Left lung (tissue), 10 donors: ENCODE measurements around the gene SPP2. TPM values are rescaled to one million over a fixed set of nuclear protein-coding genes. Genes with fewer than 3 reads are reported as not detected.

Source experiments
- ATAC-seq: fragments of 200-7000 bp; cut with Tn5 transposase; one replicate; pipeline ENCODE4 v1.9.1; 2020; ENCODE audit warnings: moderate library complexity
- DNase-seq, 4 donors: peaks; one replicate each; pipeline ENCODE4 v3.0.0-alpha.2; 2013 to 2020
- H3K27ac ChIP-seq, 2 donors: fragments of 200-600 bp; sonication (generic) in 1 of 2; one replicate each; pipeline versions ENCODE4 v1.5.0 to v1.8.0; 2020 to 2021
- H3K27me3 ChIP-seq, 2 donors: fragments of 200-600 bp; sonication (generic) in 1 of 2; one replicate each; pipeline versions ENCODE4 v1.5.0 to v1.8.0; 2020 to 2021
- H3K36me3 ChIP-seq, 2 donors: fragments of 200-600 bp; sonication (generic) in 1 of 2; one replicate each; pipeline versions ENCODE4 v1.5.0 to v1.8.0; 2020 to 2021
- H3K4me1 ChIP-seq, 2 donors: fragments of 200-600 bp; one replicate each; pipeline ENCODE4 v1.8.0; 2021
- H3K4me3 ChIP-seq, 2 donors: fragments of 200-600 bp; sonication (generic) in 1 of 2; one replicate each; pipeline versions ENCODE4 v1.5.0 to v1.8.0; 2020 to 2021; ENCODE audit warnings: mild to moderate bottlenecking in 1 of 2
- H3K9me3 ChIP-seq, 2 donors: fragments of 200-600 bp; sonication (generic) in 1 of 2; one replicate each; pipeline versions ENCODE4 v1.5.0 to v1.8.0; 2020 to 2021
- intact Hi-C, 2 donors: fragments of 100-400 bp; cut with DNase I; formaldehyde crosslinking; loops; one replicate each; pipeline versions ENCODE4 v1.11.2 to v1.14.2; 2022
- polyA plus RNA-seq, 6 donors: library from polyadenylated mRNA; unstranded; fragments of 120-200 nt; gene quantifications; one replicate each; pipeline ENCODE4 v1.2.1, GENCODE V29; 2013; ENCODE audit not compliant: insufficient read length in 6 of 6
- total RNA-seq, 2 donors: library from RNA; stranded (reverse); fragmentation: NEBNext Ultra II Directional; extraction: Animal tissue kit (Norgen Biotek cat#: 25700); gene quantifications; one replicate each; pipeline ENCODE4 v1.2.1, GENCODE V29; 2021
- TF ChIP-seq, protein P1 (sequence below), 2 donors: fragments of 200-600 bp; sonication (generic) in 1 of 2; IDR thresholded peaks; one replicate each; pipeline versions ENCODE4 v1.5.0 to v1.8.0; 2021; ENCODE audit warnings: antibody characterized with exemption in 2 of 2
- donor health status: DM: no; HTN: yes; CAD: no.
- donor health status: DM: no; HTN: no; CAD: no.

Gene SPP2
- total and polyA plus RNA-seq, 8 donors = not detected

DNA sequence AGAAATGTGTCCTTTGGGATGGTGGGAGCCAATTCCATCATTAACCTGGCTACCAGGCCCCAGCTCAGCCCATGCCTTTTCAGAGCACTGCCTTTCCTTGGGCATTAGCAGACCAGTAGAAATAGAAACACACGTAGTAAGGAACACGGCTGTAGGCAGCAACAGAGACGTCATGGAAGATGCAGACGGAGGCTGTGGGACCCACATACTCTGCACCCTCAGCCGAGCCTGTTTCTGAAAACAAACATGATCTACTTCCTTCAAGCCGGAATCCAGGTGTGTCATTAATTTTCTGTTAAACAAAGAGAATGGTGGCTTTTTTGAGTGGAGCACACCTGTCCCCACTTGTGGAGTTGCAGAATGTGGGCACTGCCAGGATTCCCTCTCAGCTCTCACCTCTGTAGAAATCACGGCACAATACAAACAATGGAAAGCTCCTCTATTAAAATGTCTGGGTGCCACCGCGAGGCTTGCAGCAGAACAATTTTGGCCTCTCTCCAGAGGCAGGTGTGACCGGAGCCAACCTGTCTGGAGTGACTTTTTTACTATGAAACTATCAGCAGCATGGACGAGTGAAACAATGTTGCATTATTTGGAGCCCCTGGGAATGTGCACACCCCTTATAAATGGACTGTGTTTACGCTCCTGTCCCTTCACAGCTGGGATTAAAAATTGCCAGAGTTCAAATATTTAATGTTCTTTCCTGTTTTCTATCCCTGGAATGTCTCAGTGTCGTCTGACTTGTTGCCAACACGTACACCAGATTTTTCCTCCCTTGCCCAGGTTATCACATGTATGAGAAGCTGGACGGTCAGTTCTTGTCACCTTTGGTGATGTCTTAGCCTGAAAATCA is 31.7 kb downstream of the SPP2 start:
- intact Hi-C loops = no loop called here
- Histone ChIP-seq H3K9me3 (peaks cover 0 to under 1% of the 10 kb centered on the region in 2 donors), H3K4me1 (no peaks in the 10 kb centered on the region), H3K27ac (peak overlapping the region in 1 of 2 donors; percentile 45), H3K36me3 (no peaks in the 10 kb centered on the region), H3K27me3 (peaks cover 0 to 8% of the 10 kb centered on the region in 2 donors), H3K4me3 (no peak overlapping the region)
- DNase-seq = peak in 2 of 4 donors; percentile 17 to 67
- TF ChIP-seq, protein P1, sequence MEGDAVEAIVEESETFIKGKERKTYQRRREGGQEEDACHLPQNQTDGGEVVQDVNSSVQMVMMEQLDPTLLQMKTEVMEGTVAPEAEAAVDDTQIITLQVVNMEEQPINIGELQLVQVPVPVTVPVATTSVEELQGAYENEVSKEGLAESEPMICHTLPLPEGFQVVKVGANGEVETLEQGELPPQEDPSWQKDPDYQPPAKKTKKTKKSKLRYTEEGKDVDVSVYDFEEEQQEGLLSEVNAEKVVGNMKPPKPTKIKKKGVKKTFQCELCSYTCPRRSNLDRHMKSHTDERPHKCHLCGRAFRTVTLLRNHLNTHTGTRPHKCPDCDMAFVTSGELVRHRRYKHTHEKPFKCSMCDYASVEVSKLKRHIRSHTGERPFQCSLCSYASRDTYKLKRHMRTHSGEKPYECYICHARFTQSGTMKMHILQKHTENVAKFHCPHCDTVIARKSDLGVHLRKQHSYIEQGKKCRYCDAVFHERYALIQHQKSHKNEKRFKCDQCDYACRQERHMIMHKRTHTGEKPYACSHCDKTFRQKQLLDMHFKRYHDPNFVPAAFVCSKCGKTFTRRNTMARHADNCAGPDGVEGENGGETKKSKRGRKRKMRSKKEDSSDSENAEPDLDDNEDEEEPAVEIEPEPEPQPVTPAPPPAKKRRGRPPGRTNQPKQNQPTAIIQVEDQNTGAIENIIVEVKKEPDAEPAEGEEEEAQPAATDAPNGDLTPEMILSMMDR (IDR thresholded peaks at IDR 0.05) = no peak
- ATAC-seq = peak; percentile 94

DNA sequence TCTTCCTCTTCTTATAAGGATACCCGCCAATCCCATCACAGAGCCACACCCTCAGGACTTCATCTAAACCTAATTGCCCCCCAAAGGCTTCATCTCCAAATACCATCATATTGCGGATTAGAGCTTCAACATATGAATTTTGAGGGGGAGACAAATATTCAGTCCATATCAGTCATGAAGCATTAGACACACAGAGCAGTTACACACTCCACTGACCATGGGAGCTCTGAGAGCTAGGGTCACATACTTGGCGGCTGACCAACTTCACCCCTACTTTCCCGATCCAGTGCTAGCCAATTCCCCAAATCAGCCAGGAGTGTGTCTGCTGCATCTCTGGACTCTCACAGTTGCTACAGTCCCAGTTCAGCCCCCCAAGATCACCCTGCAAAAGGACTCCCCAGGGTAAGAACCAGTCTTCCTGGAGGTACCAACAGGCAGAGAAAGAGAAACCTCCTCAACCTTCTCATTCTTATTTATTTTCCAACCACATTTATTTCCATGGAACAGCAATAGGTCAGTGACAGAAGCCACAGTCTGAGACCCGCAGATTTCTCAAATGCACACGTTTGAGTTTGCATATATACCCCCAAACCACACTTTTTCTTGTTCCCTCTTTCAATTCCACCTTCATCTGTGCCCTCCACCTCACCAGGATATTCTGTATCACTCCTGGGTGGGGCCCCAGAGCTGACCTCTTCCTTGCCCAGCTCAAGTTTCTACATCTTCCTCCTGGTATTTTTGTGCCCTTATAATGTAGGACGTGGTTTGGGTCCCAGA is 33.3 kb downstream of the SPP2 start:
- Histone ChIP-seq H3K36me3 (no peaks in the 10 kb centered on the region), H3K4me1 (no peaks in the 10 kb centered on the region), H3K4me3 (no peak overlapping the region), H3K27me3 (peaks cover 0 to 8% of the 10 kb centered on the region in 2 donors), H3K27ac (no peak overlapping the region), H3K9me3 (peaks cover 3 to 5% of the 10 kb centered on the region in 2 donors)
- TF ChIP-seq, protein P1 (IDR thresholded peaks at IDR 0.05) = no peak
- ATAC-seq (no peak), DNase-seq (no peak)
- intact Hi-C loops = no loop called here

DNA sequence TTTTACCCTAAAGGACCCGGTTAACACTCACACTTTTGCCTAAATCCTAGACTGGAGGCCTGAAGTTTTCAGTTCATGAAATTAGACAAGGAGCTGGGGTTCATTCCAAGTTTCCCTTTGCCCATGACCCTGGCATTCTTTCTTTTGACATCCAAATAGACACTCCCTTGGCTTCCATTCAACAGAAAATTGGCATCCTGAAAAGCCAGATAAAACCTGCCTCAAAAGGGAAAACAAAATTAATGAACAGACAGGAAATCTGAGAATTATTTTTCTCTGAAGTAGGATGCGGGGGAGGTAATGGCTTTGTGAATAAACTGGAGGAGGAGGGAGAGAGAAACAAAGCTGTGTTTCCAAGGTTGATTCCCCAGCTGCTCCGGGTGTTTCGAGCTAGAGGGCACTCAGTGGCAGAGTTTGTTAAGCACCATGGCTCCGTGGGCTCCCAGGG is 41.0 kb downstream of the SPP2 start:
- TF ChIP-seq, protein P1 (IDR thresholded peaks at IDR 0.05) = no peak
- ATAC-seq (peak; percentile 69), DNase-seq (no peak)
- Histone ChIP-seq H3K27me3 (peaks cover 0 to 4% of the 10 kb centered on the region in 2 donors), H3K27ac (peak overlapping the region in 1 of 2 donors; percentile 11), H3K36me3 (no peaks in the 10 kb centered on the region), H3K4me1 (peaks cover 6 to 9% of the 10 kb centered on the region in 2 donors), H3K4me3 (no peak overlapping the region), H3K9me3 (peaks cover 3 to 5% of the 10 kb centered on the region in 2 donors)
- intact Hi-C loops = no loop called here

DNA sequence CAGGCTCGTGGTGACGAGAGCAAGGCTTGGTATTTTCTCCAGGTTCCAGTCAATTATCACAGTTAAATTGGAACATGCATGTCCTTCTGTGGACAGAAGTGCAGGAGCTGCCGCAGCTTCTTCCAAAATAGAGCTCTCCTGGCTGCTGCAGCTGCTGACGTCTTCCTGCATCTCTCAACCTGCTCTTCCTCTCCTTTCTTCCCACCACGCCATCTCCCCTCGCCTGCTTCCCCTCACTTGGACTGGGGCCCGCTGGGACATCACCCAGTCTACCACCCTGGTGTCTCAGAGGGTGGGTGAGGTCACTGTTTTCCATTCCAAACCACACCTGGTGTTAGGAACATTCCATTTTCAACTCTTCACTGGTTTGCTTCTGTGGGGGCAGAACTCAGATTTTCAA is 41.4 kb downstream of the SPP2 start:
- intact Hi-C loops = no loop called here
- Histone ChIP-seq H3K27me3 (peaks cover 0 to 4% of the 10 kb centered on the region in 2 donors), H3K36me3 (no peaks in the 10 kb centered on the region), H3K4me1 (peaks cover 6 to 9% of the 10 kb centered on the region in 2 donors), H3K4me3 (no peak overlapping the region), H3K27ac (peak overlapping the region in 1 of 2 donors; percentile 11), H3K9me3 (peaks cover 3 to 5% of the 10 kb centered on the region in 2 donors)
- TF ChIP-seq, protein P1 (IDR thresholded peaks at IDR 0.05) = no peak
- DNase-seq (no peak), ATAC-seq (peak; percentile 44)

DNA sequence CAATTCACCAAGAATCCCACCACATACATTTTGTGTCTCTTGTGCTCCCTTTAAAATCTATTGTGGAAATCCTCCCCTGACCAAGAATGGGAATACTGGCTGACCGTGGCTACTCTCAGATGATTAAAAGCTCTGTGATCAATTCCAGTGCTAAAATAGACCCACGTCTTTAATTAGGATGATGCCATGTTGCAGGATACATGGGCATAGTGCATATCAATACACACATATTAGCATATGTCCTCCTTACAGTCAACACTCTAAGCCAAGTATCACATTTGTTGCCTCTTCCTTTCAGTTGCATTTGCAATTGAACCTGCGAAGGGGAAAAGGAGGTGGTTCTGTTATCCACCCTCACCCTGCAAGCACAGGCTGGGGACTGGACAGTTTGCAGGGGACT is 41.8 kb downstream of the SPP2 start:
- ATAC-seq = no peak
- Histone ChIP-seq H3K27ac (no peak overlapping the region), H3K27me3 (peaks cover 0 to 4% of the 10 kb centered on the region in 2 donors), H3K4me1 (peaks cover 6 to 9% of the 10 kb centered on the region in 2 donors), H3K9me3 (peaks cover 1 to 5% of the 10 kb centered on the region in 2 donors), H3K4me3 (no peak overlapping the region), H3K36me3 (no peaks in the 10 kb centered on the region)
- TF ChIP-seq, protein P1 (IDR thresholded peaks at IDR 0.05) = no peak
- no peak for DNase-seq
- intact Hi-C loops = no loop called here
